Heart right ventricle (tissue), 16 donors: ENCODE results near the gene SLC38A9. TPM values are rescaled to one million over a fixed set of nuclear protein-coding genes. Genes with fewer than 3 reads are reported as not detected.

Experiments used
- ATAC-seq, 8 donors: fragments of 200-7000 bp; cut with Tn5 transposase; one replicate each; pipeline ENCODE4 v1.9.1; 2020; ENCODE audit warnings: mild to moderate bottlenecking in 8 of 8, moderate library complexity in 8 of 8, moderate number of reproducible peaks in 1 of 8
- DNase-seq, 2 donors: peaks; one replicate each; pipeline ENCODE4 v3.0.0-alpha.2; 2020
- H3K27ac ChIP-seq, 10 donors: fragments of 200-600 bp; sonication (generic) in 2 of 10; one replicate each; pipeline versions ENCODE4 v1.5.0 to v1.8.0; 2020 to 2022; ENCODE audit warnings: mild to moderate bottlenecking in 3 of 10
- H3K27me3 ChIP-seq, 7 donors: fragments of 200-600 bp; one replicate each; pipeline ENCODE4 v1.8.0; 2021 to 2022; ENCODE audit warnings: mild to moderate bottlenecking in 2 of 7
- H3K36me3 ChIP-seq, 9 donors: fragments of 200-600 bp; sonication (generic) in 1 of 9; one replicate each; pipeline versions ENCODE4 v1.5.0 to v1.8.0; 2020 to 2022; ENCODE audit warnings: mild to moderate bottlenecking in 2 of 9
- H3K4me1 ChIP-seq, 9 donors: fragments of 200-600 bp; sonication (generic) in 1 of 9; one replicate each; pipeline versions ENCODE4 v1.5.0 to v1.8.0; 2020 to 2022; ENCODE audit warnings: mild to moderate bottlenecking in 4 of 9
- H3K4me3 ChIP-seq, 10 donors: fragments of 200-600 bp; sonication (generic) in 2 of 10; one replicate each; pipeline versions ENCODE4 v1.5.0 to v1.8.0; 2020 to 2022; ENCODE audit warnings: mild to moderate bottlenecking in 7 of 10, moderate library complexity in 2 of 10
- H3K9me3 ChIP-seq, 11 donors: fragments of 200-600 bp in 10 of 11; sonication (generic) in 2 of 11; one replicate each; pipeline versions ENCODE4 v1.5.0 to v1.8.0; 2013 to 2022; ENCODE audit warnings: mild to moderate bottlenecking in 2 of 11, control low read depth in 1 of 11, moderate library complexity in 1 of 11
- CTCF ChIP-seq, 9 donors: fragments of 200-600 bp; sonication (generic) in 2 of 9; IDR thresholded peaks; one replicate each; pipeline versions ENCODE4 v1.5.0 to v1.8.0; 2021 to 2022; ENCODE audit warnings: antibody characterized with exemption in 9 of 9, mild to moderate bottlenecking in 5 of 9, moderate library complexity in 1 of 9
- WGBS, 2 donors: extraction: QIAGEN DNeasy Blood & Tissue Kit; methylation state at CpG; one replicate each; pipeline ENCODE4 v1.1.7; 2013; ENCODE audit warnings: inconsistent platforms in 1 of 2; 5-methylcytosine and 5-hydroxymethylcytosine counted together
- intact Hi-C, 10 donors: fragments of 100-400 bp; cut with DNase I; formaldehyde crosslinking; loops; one replicate each; pipeline versions ENCODE4 v1.11.1 to v1.14.2; 2022
- polyA plus RNA-seq, 2 donors: library from polyadenylated mRNA; stranded (reverse); fragments of 200-250 nt; gene quantifications; one replicate each; pipeline ENCODE4 v1.2.3, GENCODE V29; 2013
- total RNA-seq, 10 donors: library from RNA; stranded (reverse); fragmentation: NEBNext Ultra II Directional in 3 of 10; extraction: Animal tissue kit (Norgen Biotek cat#: 25700) in 3 of 10; gene quantifications; one replicate each; pipeline versions ENCODE4 v1.2.1 to v1.2.4, GENCODE V29; 2021 to 2023
- donor health status: Arrhythmogenic right ventricular cardiomyopathy.
- donor health status: ischemic (EF 13 %, LVEDD 7.1; RV severe dilation, severe dysfunction).
- donor health status: healthy with polysubstance abuse.
- donor health status: DM: no; HTN: yes; CAD: no.
- donor health status: DM: no; HTN: no; CAD: no.
- donor health status: ischemic (EF 25% LVEDD 6.9; RV normal size, moderate dysfunction).
- donor health status: ischemic (EF 25% LVEDD 5.7; RV mildly dilated, moderate dysfunction).
- donor health status: healthy.
- donor health status: DM: yes; HTN: yes; CAD: no.
- donor health status: Ischemic cardiomyopathy.
- donor health status: ischemic (EF 35%, LVEDD 5.7; RV mildly dilated, moderate dysfunction).
- donor health status: nonischemic (EF 11% LVEDD 7.7; RV severe dilation, severe dysfunction).
- donor health status: DM: yes; HTN: yes; CAD: no.
- donor health status: PGD.
- donor health status: ischemic (EF 29% LVEDD 5.4; RV normal size, mild dysfunction).
- donor health status: nonischemic (EF 23%, LVEDD 6.1; RV moderate dilation, normal function).

SLC38A9 gene
- total and polyA plus RNA-seq, 12 donors: 3.6 to 9.7 (median 6.8) TPM

GRCh38 chr5:55692509-55692908 lies 19.6 kb downstream of the SLC38A9 start:
- intact Hi-C loops: loop anchor here (1.0 to 10.0 kb wide), 12 partner anchors 90 to 518 kb away; partner anchors contain the start of genes PLPP1 (in 3 of the 10) and CDC20B (in 1 of the 10)
- Histone ChIP-seq H3K36me3 (peaks cover 0 to 21% (median 0%) of the 10 kb centered on the region in 9 donors), H3K4me1 (peaks cover 6 to 34% (median 21%) of the 10 kb centered on the region in 9 donors), H3K27ac (no peak overlapping the region), H3K27me3 (no peaks in the 10 kb centered on the region), H3K4me3 (no peak overlapping the region), H3K9me3 (no peaks in the 10 kb centered on the region)
- DNase-seq (no peak), ATAC-seq (no peak)
- WGBS, 2 donors: 74% methylated on average over 1 of the region's 1 CpG
- no peak for TF ChIP-seq CTCF (IDR thresholded peaks at IDR 0.05)

- WGBS, 2 donors: 80 to 87% methylated on average over 2 of the region's 2 CpGs
- Histone ChIP-seq H3K27ac (no peak overlapping the region), H3K9me3 (no peaks in the 10 kb centered on the region), H3K4me3 (no peak overlapping the region), H3K4me1 (peaks cover 6 to 34% (median 21%) of the 10 kb centered on the region in 9 donors), H3K27me3 (no peaks in the 10 kb centered on the region), H3K36me3 (peaks cover 0 to 17% (median 0%) of the 10 kb centered on the region in 9 donors)
- ATAC-seq: no peak
- peak in 3 of 9 donors; percentile 1 to 6 (median 4) for TF ChIP-seq CTCF (IDR thresholded peaks at IDR 0.05)
- intact Hi-C loops: loop anchor here (1.0 to 10.0 kb wide), 12 partner anchors 90 to 517 kb away; partner anchors contain the start of genes PLPP1 (in 3 of the 10) and CDC20B (in 1 of the 10)
- DNase-seq: no peak
Observed at GRCh38 chr5:55692106-55692417, 20.1 kb downstream of the SLC38A9 start.

- Histone ChIP-seq H3K36me3 (peaks cover 0 to 16% (median 0%) of the 10 kb centered on the region in 9 donors), H3K4me3 (peak overlapping the region in 3 of 10 donors; percentile 11 to 19 (median 19)), H3K9me3 (no peaks in the 10 kb centered on the region), H3K27ac (peak overlapping the region in 6 of 10 donors; percentile 5 to 52 (median 30)), H3K27me3 (no peaks in the 10 kb centered on the region), H3K4me1 (peaks cover 6 to 34% (median 21%) of the 10 kb centered on the region in 9 donors)
- peak; percentile 42 to 83 (median 72) for TF ChIP-seq CTCF (IDR thresholded peaks at IDR 0.05)
- intact Hi-C loops: loop anchor here (1.0 to 10.0 kb wide), 13 partner anchors 89 to 517 kb away; partner anchors contain the start of genes PLPP1 (in 3 of the 10) and CDC20B (in 1 of the 10)
- WGBS, 2 donors: 22 to 37% methylated on average over 2 of the region's 2 CpGs
- ATAC-seq: peak; percentile 65 to 86 (median 73)
- DNase-seq: no peak
Observed at GRCh38 chr5:55691265-55692105, 20.6 kb downstream of the SLC38A9 start.

- intact Hi-C loops: loop anchor here in 5 of 10 donors (5.0 to 10.0 kb wide), 5 partner anchors 75 to 150 kb away; partner anchors contain the start of gene PLPP1 (in 4 of the 5)
- WGBS, 2 donors: 71 to 74% methylated on average over 1 of the region's 1 CpG
Observed at GRCh38 chr5:55682071-55682470, 30.1 kb downstream of the SLC38A9 start.

More at GRCh38 chr5:55682071-55682470, 30.1 kb downstream of the SLC38A9 start:
- H3K9me3 ChIP-seq: no peaks in the 10 kb centered on the region
- no peaks in the 10 kb centered on the region for H3K27me3 ChIP-seq
- peaks cover 0 to 25% (median 13%) of the 10 kb centered on the region in 9 donors for H3K4me1 ChIP-seq
- peak overlapping the region in 1 of 10 donors; percentile 49 for H3K27ac ChIP-seq
- DNase-seq (no peak), ATAC-seq (no peak)
- TF ChIP-seq CTCF (IDR thresholded peaks at IDR 0.05): no peak
- H3K36me3 ChIP-seq: peaks cover 0 to 5% (median 0%) of the 10 kb centered on the region in 9 donors
- H3K4me3 ChIP-seq: no peak overlapping the region
